PFSK-1 (cell line): ENCODE measurements around the gene DNTT.

ENCODE experiments used
- FOXP2 ChIP-seq: optimal IDR thresholded peaks from 2 replicates; pipeline ENCODE3; 2011; ENCODE audit warnings: borderline replicate concordance, control low read depth, inconsistent platforms; ENCODE audit not compliant: insufficient read depth; ENCODE audit errors: extremely low read length, extremely low read depth
- POLR2AphosphoS5 ChIP-seq: IDR thresholded peaks from 2 replicates; pipeline ENCODE4 v1.6.1; 2012; ENCODE audit warnings: low read depth, mild to moderate bottlenecking, control low read depth, low read length, moderate library complexity
- SIN3A ChIP-seq: IDR thresholded peaks from 2 replicates; pipeline ENCODE4 v1.6.1; 2012; ENCODE audit warnings: mild to moderate bottlenecking, low read length, moderate library complexity, borderline replicate concordance; ENCODE audit not compliant: insufficient read depth
- TAF1 ChIP-seq: IDR thresholded peaks from 2 replicates; pipeline ENCODE4 v1.6.1; 2012; ENCODE audit warnings: low read length, control low read depth, borderline replicate concordance; ENCODE audit not compliant: insufficient read depth

DNA sequence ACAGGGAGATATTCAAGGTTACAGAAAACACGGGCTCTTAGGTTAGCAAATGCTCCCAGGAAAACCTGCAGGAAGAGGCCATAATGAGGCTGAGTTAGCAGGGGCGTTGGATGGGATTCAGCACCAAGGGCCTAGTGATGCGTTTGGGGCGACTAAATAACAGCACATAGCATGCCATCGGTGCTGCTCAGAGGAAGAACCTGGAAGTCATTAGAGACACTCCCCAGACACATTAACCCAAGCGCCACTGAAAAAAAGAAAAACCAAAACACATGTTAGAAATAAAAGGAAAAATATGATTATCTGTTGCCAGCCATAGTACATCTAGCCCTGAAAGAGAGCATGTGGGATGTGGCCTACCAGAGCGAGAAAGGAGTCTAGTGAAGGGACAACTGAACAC is 83.4 kb downstream of the DNTT start:
- TF ChIP-seq TAF1 (no peak), POLR2AphosphoS5 (no peak), SIN3A (no peak), FOXP2 (no peak)
